CD4-positive, alpha-beta T cell (primary cell): ENCODE results near the gene MBTPS1. TPM values are rescaled to one million over a fixed set of nuclear protein-coding genes. Genes with fewer than 3 reads are reported as not detected.

ENCODE experiments used
- ATAC-seq: fragments of 200-7000 bp; cut with Tn5 transposase; one replicate; pipeline ENCODE4 v1.10.0; 2022; ENCODE audit warnings: mild to moderate bottlenecking; ENCODE audit not compliant: poor library complexity
- CTCF ChIA-PET: fragments of 350-600 bp; sonication (Branson Sonifier 250); formaldehyde crosslinking; loops from one replicate; lab custom pipeline; 2021; ENCODE audit warnings: antibody characterized with exemption, inconsistent platforms; lab: Charles Lee
- POLR2A ChIA-PET: fragments of 350-600 bp; sonication (Branson Sonifier 250); formaldehyde crosslinking; loops from one replicate; lab custom pipeline; 2021; ENCODE audit warnings: antibody characterized with exemption, inconsistent platforms; lab: Charles Lee
- DNase-seq, 14 experiments: peaks; one replicate each; pipeline ENCODE4 v3.0.0-alpha.2; 2013 to 2020; ENCODE audit warnings: mixed read lengths in 2 of 14
- H3K27ac ChIP-seq, 2 donors: one replicate each; pipeline versions ENCODE4 v1.5.1 to v1.7.0; 2013; ENCODE audit warnings: low read length in 2 of 2, low read depth in 1 of 2, mild to moderate bottlenecking in 1 of 2
- H3K27me3 ChIP-seq, 2 experiments: 1 replicate in 1 of 2; 2 replicates in 1 of 2; pipeline versions ENCODE4 v1.6.1 to v1.7.0; 2013; ENCODE audit warnings: low read length in 2 of 2, control low read depth in 1 of 2, mild to moderate bottlenecking in 1 of 2, moderate library complexity in 1 of 2; ENCODE audit not compliant: insufficient read depth in 2 of 2, control insufficient read depth in 1 of 2
- H3K36me3 ChIP-seq: one replicate; pipeline ENCODE4 v1.6.1; 2013; ENCODE audit warnings: low read length, control low read depth; ENCODE audit not compliant: insufficient read depth
- H3K4me1 ChIP-seq: one replicate; pipeline ENCODE4 v1.6.1; 2013; ENCODE audit warnings: low read length, control low read depth; ENCODE audit not compliant: insufficient read depth
- H3K4me3 ChIP-seq: one replicate; pipeline ENCODE4 v1.5.1; 2013; ENCODE audit warnings: mild to moderate bottlenecking, low read length, moderate library complexity
- H3K9me3 ChIP-seq, 2 experiments: 1 replicate in 1 of 2; 2 replicates in 1 of 2; pipeline versions ENCODE4 v1.6.1 to v1.7.0; 2013; ENCODE audit warnings: low read length in 2 of 2, mild to moderate bottlenecking in 2 of 2, control low read depth in 1 of 2, moderate library complexity in 1 of 2; ENCODE audit not compliant: control insufficient read depth in 1 of 2, insufficient read depth in 1 of 2
- H3K27ac Mint-ChIP-seq: one replicate; pipeline ENCODE4 v1.8.0; 2020; ENCODE audit warnings: mixed read lengths
- H3K27me3 Mint-ChIP-seq: one replicate; pipeline ENCODE4 v1.8.0; 2021; ENCODE audit warnings: mixed read lengths
- H3K36me3 Mint-ChIP-seq: one replicate; pipeline ENCODE4 v1.8.0; 2021; ENCODE audit warnings: low read depth, mixed read lengths
- H3K4me1 Mint-ChIP-seq: one replicate; pipeline ENCODE4 v1.8.0; 2021; ENCODE audit warnings: low read depth, mixed read lengths
- H3K4me3 Mint-ChIP-seq: one replicate; pipeline ENCODE4 v1.8.0; 2020; ENCODE audit warnings: mild to moderate bottlenecking, mixed read lengths
- H3K9me3 Mint-ChIP-seq: one replicate; pipeline ENCODE4 v1.8.0; 2020; ENCODE audit warnings: mixed read lengths
- CTCF ChIP-seq: fragments of 200-600 bp; IDR thresholded peaks from one replicate; pipeline ENCODE4 v1.8.0; 2022; ENCODE audit warnings: antibody characterized with exemption, mild to moderate bottlenecking
- intact Hi-C, 2 experiments: fragments of 100-400 bp; cut with DNase I in 1 of 2; cut with micrococcal nuclease in 1 of 2; formaldehyde crosslinking; loops; one replicate each; pipeline versions ENCODE4 v1.15.1 to v1.9.0; 2023 to 2025; cut with DNase I, micrococcal nuclease
- total RNA-seq, 174 experiments: library from RNA in 2 of 174; stranded (reverse) in 2 of 174; gene quantifications; one replicate each; pipeline ENCODE4 v1.2.3 and lab custom pipeline; 2021 to 2026

The MBTPS1 gene
- total RNA-seq, 2 experiments from 2014 or later: 121 to 122 TPM

- Histone ChIP-seq H3K27ac (no peak overlapping the region), H3K27me3 (peaks cover 5 to 6% of the 10 kb centered on the region in 2 experiments), H3K4me3 (no peak overlapping the region), H3K9me3 (no peaks in the 10 kb centered on the region), H3K36me3 (peaks cover 17% of the 10 kb centered on the region), H3K4me1 (no peaks in the 10 kb centered on the region)
- no peak overlapping the region for H3K4me3 Mint-ChIP-seq
- H3K27me3 Mint-ChIP-seq: peaks cover 19% of the 10 kb centered on the region
- H3K9me3 Mint-ChIP-seq: no peaks in the 10 kb centered on the region
- ChIA-PET POLR2A (no interaction called here), CTCF (no interaction called here)
- TF ChIP-seq CTCF: no peak
- H3K4me1 Mint-ChIP-seq: no peaks in the 10 kb centered on the region
- H3K27ac Mint-ChIP-seq: no peak overlapping the region
- intact Hi-C loops: no loop called here
- DNase-seq: no peak
- H3K36me3 Mint-ChIP-seq: peaks cover 15% of the 10 kb centered on the region
- no peak for ATAC-seq
These were observed 71.5 kb downstream of the MBTPS1 start for GRCh38 chr16:84045001-84045817.

GRCh38 chr16:84044118-84044488, 72.6 kb downstream of the MBTPS1 start:
- Histone ChIP-seq H3K4me1 (no peaks in the 10 kb centered on the region), H3K36me3 (peaks cover 6% of the 10 kb centered on the region), H3K4me3 (no peak overlapping the region), H3K9me3 (no peaks in the 10 kb centered on the region), H3K27me3 (peaks cover 5 to 6% of the 10 kb centered on the region in 2 experiments), H3K27ac (no peak overlapping the region)
- Mint-ChIP-seq H3K4me1 (no peaks in the 10 kb centered on the region), H3K36me3 (peaks cover 4% of the 10 kb centered on the region), H3K27ac (no peak overlapping the region), H3K4me3 (no peak overlapping the region), H3K9me3 (no peaks in the 10 kb centered on the region), H3K27me3 (peaks cover 19% of the 10 kb centered on the region)
- no peak for TF ChIP-seq CTCF
- no peak for ATAC-seq
- intact Hi-C loops: no loop called here
- ChIA-PET CTCF (no interaction called here), POLR2A (no interaction called here)
- no peak for DNase-seq

GRCh38 chr16:84043486-84044117, 73.1 kb downstream of the MBTPS1 start:
- POLR2A ChIA-PET: no interaction called here
- intact Hi-C loops: no loop called here
- CTCF ChIA-PET: no interaction called here
- peaks cover 5 to 6% of the 10 kb centered on the region in 2 experiments for H3K27me3 ChIP-seq
- Mint-ChIP-seq H3K4me1 (no peaks in the 10 kb centered on the region), H3K4me3 (no peak overlapping the region), H3K27me3 (peaks cover 19% of the 10 kb centered on the region), H3K27ac (no peak overlapping the region), H3K36me3 (no peaks in the 10 kb centered on the region), H3K9me3 (no peaks in the 10 kb centered on the region)
- no peak for DNase-seq
- H3K4me1 ChIP-seq: no peaks in the 10 kb centered on the region
- no peak for ATAC-seq
- no peak for TF ChIP-seq CTCF
- peaks cover 5% of the 10 kb centered on the region for H3K36me3 ChIP-seq
- no peak overlapping the region for H3K4me3 ChIP-seq
- no peak overlapping the region for H3K27ac ChIP-seq
- no peaks in the 10 kb centered on the region for H3K9me3 ChIP-seq
